Inferior parietal cortex (tissue), 1 donor: ENCODE measurements around the gene TBC1D3C.
"Not testable (repeated sequence)": the region's sequence is repeated elsewhere in the genome, so short reads cannot be mapped to it uniquely, and the experiment has no call there.

Source experiments
- DNase-seq: peaks from one replicate; pipeline ENCODE4 v3.0.0-alpha.2; 2016; ENCODE audit errors: extremely low spot score

The TBC1D3C gene

GRCh38 chr17:38068534-38068933 lies at the start of gene TBC1D3C:
TSS of gene TBC1D3C (minus strand) at chr17:38068634. CDS start at chr17:38067066, 1,568 bp downstream.
- not testable (repeated sequence) for DNase-seq

GRCh38 chr17:38099262-38099661 lies 30.8 kb upstream of the TBC1D3C start:
- DNase-seq, result not testable (repeated sequence)

DNA sequence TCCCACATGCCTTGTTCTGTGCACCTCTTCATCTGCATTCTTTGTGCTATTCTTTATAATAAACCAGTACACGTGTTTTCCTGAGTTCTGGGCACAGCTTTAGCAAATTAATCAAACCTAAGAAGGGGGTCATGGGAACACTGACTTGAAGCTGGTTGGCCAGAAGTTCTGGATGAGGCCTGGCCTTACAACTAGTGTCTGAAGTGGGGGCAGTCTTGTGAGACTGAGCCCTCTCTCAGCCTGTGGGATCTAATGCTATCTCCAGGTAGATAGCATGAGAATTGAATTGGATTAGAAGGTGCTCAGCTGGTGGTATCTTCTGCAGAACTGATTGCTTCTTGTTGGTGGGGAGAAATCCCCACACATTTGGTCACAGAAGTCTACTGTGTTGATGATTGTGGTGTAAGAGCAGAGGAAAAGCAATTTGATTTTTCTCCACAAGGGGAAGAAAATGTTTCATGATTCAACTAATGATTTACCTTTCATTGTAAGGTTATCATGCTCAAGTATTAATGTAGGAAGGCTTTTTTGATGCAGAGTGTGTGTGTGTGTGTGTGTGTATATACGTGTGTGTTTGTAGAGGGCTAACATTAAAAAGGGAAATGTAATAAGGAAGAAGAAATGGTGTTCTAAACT lies 25.7 kb upstream of the TBC1D3C start:
- DNase-seq, result not testable (repeated sequence)

DNA sequence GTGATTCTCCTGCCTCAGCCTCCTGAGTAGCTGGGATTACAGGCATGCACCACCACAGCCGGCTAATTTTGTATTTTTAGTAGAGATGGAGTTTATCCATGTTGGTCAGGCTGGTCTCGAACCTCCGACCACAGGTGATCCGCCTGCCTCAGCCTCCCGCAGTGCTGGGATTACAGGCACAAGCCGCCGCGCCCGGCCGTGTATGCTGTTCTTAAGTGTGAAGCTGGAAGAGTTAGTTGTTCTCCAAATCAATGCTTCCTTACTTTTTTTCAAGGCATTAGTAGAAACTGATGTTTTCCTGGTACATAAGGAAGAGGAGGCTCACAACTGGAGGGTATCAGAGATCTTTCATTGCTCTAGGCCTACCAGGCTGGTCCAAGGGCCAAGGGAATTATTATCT lies 19.7 kb upstream of the TBC1D3C start:
- not testable (repeated sequence) for DNase-seq

- DNase-seq, result not testable (repeated sequence)
These were observed 18.9 kb upstream of the TBC1D3C start for GRCh38 chr17:38087344-38087743.
